HepG2 (cell line): Measurements from ENCODE around the gene AMIGO3. TPM values are rescaled to one million over a fixed set of nuclear protein-coding genes. Genes with fewer than 3 reads are reported as not detected.

Experiments used
- AGO1 ChIP-seq: fragments of 200-400 bp; formaldehyde crosslinking; IDR thresholded peaks from 2 replicates; pipeline ENCODE4 v1.6.1; 2017; ENCODE audit warnings: mild to moderate bottlenecking, low read depth, low read length, moderate library complexity; ENCODE audit not compliant: poor library complexity, severe bottlenecking
- CEBPZ ChIP-seq: IDR thresholded peaks from 2 replicates; pipeline ENCODE4 v1.6.1; 2012; ENCODE audit warnings: low read length, improper control_type of control experiment
- DPF2 ChIP-seq: sonication (generic); formaldehyde crosslinking; IDR thresholded peaks from 2 replicates; pipeline ENCODE4 v1.4.0; 2020; ENCODE audit warnings: mild to moderate bottlenecking, low read depth, missing genetic modification reagents, borderline replicate concordance
- ISL2 ChIP-seq: sonication (generic); formaldehyde crosslinking; IDR thresholded peaks from 2 replicates; pipeline ENCODE4 v1.5.0; 2020; ENCODE audit warnings: missing genetic modification reagents
- KLF12 ChIP-seq: sonication (generic); formaldehyde crosslinking; IDR thresholded peaks from 2 replicates; pipeline ENCODE4 v1.4.0; 2020; ENCODE audit warnings: missing genetic modification reagents, borderline replicate concordance
- MLLT10 ChIP-seq: sonication (generic); formaldehyde crosslinking; IDR thresholded peaks from 2 replicates; pipeline ENCODE4 v1.4.0; 2020; ENCODE audit warnings: missing genetic modification reagents
- MXI1 ChIP-seq: IDR thresholded peaks from 3 replicates; pipeline ENCODE4 v1.6.1; 2012; ENCODE audit warnings: low read depth, low read length, inconsistent platforms, borderline replicate concordance
- NFKBIZ ChIP-seq: IDR thresholded peaks from 2 replicates; pipeline ENCODE4 v1.6.1; 2018; ENCODE audit warnings: missing genetic modification reagents, missing compliant biosample characterization
- SP1 ChIP-seq, 2 experiments: fragments of 450-650 bp in 1 of 2; sonication (generic) in 1 of 2; formaldehyde crosslinking in 1 of 2; IDR thresholded peaks; 2 replicates each; pipeline versions ENCODE4 v1.4.0 to v1.6.1; 2016 to 2020; ENCODE audit warnings: missing genetic modification reagents in 1 of 2
- TARDBP ChIP-seq: sonication (generic); formaldehyde crosslinking; IDR thresholded peaks from 2 replicates; pipeline ENCODE4 v1.8.0; 2022; ENCODE audit warnings: mild to moderate bottlenecking, missing genetic modification reagents
- TBX2 ChIP-seq: sonication (generic); formaldehyde crosslinking; IDR thresholded peaks from 2 replicates; pipeline ENCODE4 v1.5.0; 2020; ENCODE audit warnings: missing genetic modification reagents, mild to moderate bottlenecking, borderline replicate concordance
- TERF1 ChIP-seq: sonication (generic); formaldehyde crosslinking; IDR thresholded peaks from 2 replicates; pipeline ENCODE4 v1.8.0; 2022; ENCODE audit warnings: mild to moderate bottlenecking, missing genetic modification reagents, moderate library complexity
- YEATS4 ChIP-seq: sonication (generic); formaldehyde crosslinking; IDR thresholded peaks from 2 replicates; pipeline ENCODE4 v1.4.0; 2020; ENCODE audit warnings: missing genetic modification reagents, borderline replicate concordance
- ZFP36L1 ChIP-seq: sonication (generic); formaldehyde crosslinking; IDR thresholded peaks from 2 replicates; pipeline ENCODE4 v1.8.0; 2022; ENCODE audit warnings: mild to moderate bottlenecking, missing genetic modification reagents, moderate library complexity
- ZNF512 ChIP-seq: sonication (generic); formaldehyde crosslinking; IDR thresholded peaks from 2 replicates; pipeline ENCODE4 v1.4.0; 2020; ENCODE audit warnings: mild to moderate bottlenecking, missing genetic modification reagents
- ZNF598 ChIP-seq: sonication (generic); formaldehyde crosslinking; IDR thresholded peaks from 2 replicates; pipeline ENCODE4 v1.5.1; 2020; ENCODE audit warnings: mild to moderate bottlenecking, missing genetic modification reagents, borderline replicate concordance
- ZNF839 ChIP-seq: sonication (generic); formaldehyde crosslinking; IDR thresholded peaks from 2 replicates; pipeline ENCODE4 v1.4.0; 2020; ENCODE audit warnings: missing genetic modification reagents, mild to moderate bottlenecking, borderline replicate concordance
- ZSCAN31 ChIP-seq: sonication (generic); formaldehyde crosslinking; IDR thresholded peaks from 2 replicates; pipeline ENCODE4 v1.5.0; 2020; ENCODE audit warnings: low read depth, mild to moderate bottlenecking, missing genetic modification reagents
- polyA plus RNA-seq, 8 experiments: library from polyadenylated mRNA; depleted of rRNA in 3 of 8; stranded (reverse) in 7 of 8; unstranded in 1 of 8; fragments of >200 nt; fragmentation: Illumina TruSeq in 4 of 8; extraction: Trizol in 4 of 8; gene quantifications; 2 replicates each; pipeline versions ENCODE4 v1.2.1 to v1.2.3, GENCODE V29; 2011 to 2016; ENCODE audit warnings: low read depth in 4 of 8, missing spikeins in 1 of 8, mixed read lengths in 1 of 8; ENCODE audit not compliant: insufficient read depth in 1 of 8
- total RNA-seq, 5 experiments: library from RNA; depleted of rRNA; stranded (reverse); fragments of >200 nt; fragmentation: Illumina TruSeq; extraction: Trizol; gene quantifications; 2 replicates each; pipeline ENCODE4 v1.2.3, GENCODE V29; 2016; ENCODE audit warnings: low read depth in 1 of 5
- TF ChIP-seq, protein P1 (sequence below): sonication (generic); formaldehyde crosslinking; IDR thresholded peaks from 2 replicates; pipeline ENCODE4 v1.4.0; 2020; ENCODE audit warnings: missing genetic modification reagents, borderline replicate concordance
- TF ChIP-seq, protein P2 (sequence below): IDR thresholded peaks from 2 replicates; pipeline ENCODE4 v1.6.1; 2016; ENCODE audit warnings: low read depth, control low read depth

AMIGO3 gene
- total and polyA plus RNA-seq, 2 of the 13 experiments (the other 11 are each of a cell fraction or from before 2014, with no cell fraction given) = 0.35 TPM; not detected in 1

- TF ChIP-seq TARDBP (CRISPR knock-in tag) (peak; percentile 55; the same call in 1 of the 2 replicates), AGO1 (no peak), SP1 (IDR thresholded peaks at IDR 0.05) (no peak), SP1 (CRISPR knock-in tag; IDR thresholded peaks at IDR 0.05) (no peak), ZFP36L1 (CRISPR knock-in tag) (no peak), KLF12 (CRISPR knock-in tag) (0 out of 2 replicates have a peak, but pooled peaks have one; percentile 8), DPF2 (CRISPR knock-in tag) (no peak), TBX2 (peak; percentile 29; the same call in 1 of the 2 replicates), MXI1 (no peak), TERF1 (CRISPR knock-in tag) (no peak), ZSCAN31 (CRISPR knock-in tag) (no peak; the same call in 1 of the 2 replicates), ZNF839 (CRISPR knock-in tag) (no peak), ISL2 (CRISPR knock-in tag) (no peak), ZNF598 (CRISPR knock-in tag) (0 out of 2 replicates have a peak, but pooled peaks have one; percentile 5), NFKBIZ (CRISPR knock-in tag) (0 out of 2 replicates have a peak, but pooled peaks have one; percentile 17), ZNF512 (no peak), CEBPZ (no peak), YEATS4 (CRISPR knock-in tag) (peak; percentile 51; the same call in 1 of the 2 replicates), MLLT10 (no peak)
- TF ChIP-seq, protein P1, sequence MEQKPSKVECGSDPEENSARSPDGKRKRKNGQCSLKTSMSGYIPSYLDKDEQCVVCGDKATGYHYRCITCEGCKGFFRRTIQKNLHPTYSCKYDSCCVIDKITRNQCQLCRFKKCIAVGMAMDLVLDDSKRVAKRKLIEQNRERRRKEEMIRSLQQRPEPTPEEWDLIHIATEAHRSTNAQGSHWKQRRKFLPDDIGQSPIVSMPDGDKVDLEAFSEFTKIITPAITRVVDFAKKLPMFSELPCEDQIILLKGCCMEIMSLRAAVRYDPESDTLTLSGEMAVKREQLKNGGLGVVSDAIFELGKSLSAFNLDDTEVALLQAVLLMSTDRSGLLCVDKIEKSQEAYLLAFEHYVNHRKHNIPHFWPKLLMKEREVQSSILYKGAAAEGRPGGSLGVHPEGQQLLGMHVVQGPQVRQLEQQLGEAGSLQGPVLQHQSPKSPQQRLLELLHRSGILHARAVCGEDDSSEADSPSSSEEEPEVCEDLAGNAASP (CRISPR knock-in tag) = no peak
- TF ChIP-seq, protein P2, sequence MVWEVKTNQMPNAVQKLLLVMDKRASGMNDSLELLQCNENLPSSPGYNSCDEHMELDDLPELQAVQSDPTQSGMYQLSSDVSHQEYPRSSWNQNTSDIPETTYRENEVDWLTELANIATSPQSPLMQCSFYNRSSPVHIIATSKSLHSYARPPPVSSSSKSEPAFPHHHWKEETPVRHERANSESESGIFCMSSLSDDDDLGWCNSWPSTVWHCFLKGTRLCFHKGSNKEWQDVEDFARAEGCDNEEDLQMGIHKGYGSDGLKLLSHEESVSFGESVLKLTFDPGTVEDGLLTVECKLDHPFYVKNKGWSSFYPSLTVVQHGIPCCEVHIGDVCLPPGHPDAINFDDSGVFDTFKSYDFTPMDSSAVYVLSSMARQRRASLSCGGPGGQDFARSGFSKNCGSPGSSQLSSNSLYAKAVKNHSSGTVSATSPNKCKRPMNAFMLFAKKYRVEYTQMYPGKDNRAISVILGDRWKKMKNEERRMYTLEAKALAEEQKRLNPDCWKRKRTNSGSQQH (CRISPR knock-in tag) = no peak
Observed at GRCh38 chr3:49673121-49673714, 46.3 kb downstream of the AMIGO3 start (continued).
